Hematopoietic multipotent progenitor cell (in vitro differentiated cells): ENCODE results near the gene KRTAP12-4. TPM values are rescaled to one million over a fixed set of nuclear protein-coding genes. Genes with fewer than 3 reads are reported as not detected.
"Not testable (repeated sequence)": the region's sequence is repeated elsewhere in the genome, so short reads cannot be mapped to it uniquely, and the experiment has no call there.

Source experiments
- DNase-seq, 3 donors: peaks; one replicate each; pipeline ENCODE4 v3.0.0-alpha.2; 2011 to 2015; ENCODE audit warnings: low read depth in 2 of 3, low spot score in 2 of 3
- total RNA-seq: library from RNA; depleted of rRNA; stranded (reverse); fragments of >200 nt; gene quantifications from one replicate; pipeline ENCODE4 v1.2.3, GENCODE V29; 2012

The KRTAP12-4 gene
- total RNA-seq, 1 donor, result not detected

DNA sequence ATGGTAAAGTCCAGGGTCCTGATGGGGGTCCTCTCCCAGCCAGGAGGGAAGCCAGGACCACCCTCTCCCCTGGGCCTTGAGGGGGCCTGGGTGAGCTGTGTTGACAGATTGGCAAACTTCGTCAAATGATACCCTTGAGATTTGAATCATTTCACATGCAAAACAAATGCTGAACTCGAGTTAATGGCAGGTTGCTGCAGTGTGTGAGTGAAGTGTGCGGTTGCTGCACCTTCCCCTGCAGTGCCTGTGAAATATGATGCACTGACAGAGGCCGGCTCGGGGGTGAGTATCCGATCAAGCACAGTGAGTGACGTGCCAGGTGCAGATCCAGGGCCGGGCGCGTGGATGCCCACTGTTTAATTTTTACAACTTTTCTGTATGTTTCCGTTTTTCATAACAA, 33.2 kb upstream of the KRTAP12-4 start:
- no peak for DNase-seq

DNA sequence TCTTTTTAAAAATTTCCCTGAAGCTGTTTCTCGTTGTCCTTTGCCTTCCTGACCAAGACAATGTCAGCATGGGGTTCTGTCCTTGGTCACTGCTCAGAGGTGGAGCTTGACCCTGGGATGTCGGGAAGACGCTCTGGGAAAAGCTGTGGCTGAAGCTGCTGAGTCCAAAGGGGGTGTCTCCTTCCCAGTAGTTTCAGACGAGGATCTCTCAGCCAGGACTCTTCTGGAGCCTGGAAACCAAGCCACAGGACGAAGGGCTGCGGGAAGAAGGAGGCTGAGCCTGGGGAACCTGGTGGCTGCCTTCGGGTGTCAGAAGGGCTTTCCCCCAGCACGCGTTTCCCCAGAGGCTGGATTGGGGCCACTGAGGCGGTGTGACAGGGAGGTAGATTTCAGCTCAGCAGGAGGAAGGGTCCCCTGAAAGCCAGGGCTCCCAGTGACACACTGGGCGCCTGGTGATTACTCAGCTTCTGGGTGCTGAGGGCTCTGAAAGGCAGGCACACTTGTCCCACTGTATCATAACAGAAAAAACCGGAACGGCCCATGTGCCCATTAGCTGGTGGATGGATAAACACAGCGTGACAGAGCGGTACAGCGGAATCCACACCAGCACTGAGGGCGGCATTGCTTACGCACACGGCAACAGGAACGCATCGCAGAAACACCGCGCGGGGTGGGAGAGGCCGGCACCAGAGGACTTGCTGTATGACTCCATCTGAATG, 32.5 kb upstream of the KRTAP12-4 start:
- no peak for DNase-seq

DNA sequence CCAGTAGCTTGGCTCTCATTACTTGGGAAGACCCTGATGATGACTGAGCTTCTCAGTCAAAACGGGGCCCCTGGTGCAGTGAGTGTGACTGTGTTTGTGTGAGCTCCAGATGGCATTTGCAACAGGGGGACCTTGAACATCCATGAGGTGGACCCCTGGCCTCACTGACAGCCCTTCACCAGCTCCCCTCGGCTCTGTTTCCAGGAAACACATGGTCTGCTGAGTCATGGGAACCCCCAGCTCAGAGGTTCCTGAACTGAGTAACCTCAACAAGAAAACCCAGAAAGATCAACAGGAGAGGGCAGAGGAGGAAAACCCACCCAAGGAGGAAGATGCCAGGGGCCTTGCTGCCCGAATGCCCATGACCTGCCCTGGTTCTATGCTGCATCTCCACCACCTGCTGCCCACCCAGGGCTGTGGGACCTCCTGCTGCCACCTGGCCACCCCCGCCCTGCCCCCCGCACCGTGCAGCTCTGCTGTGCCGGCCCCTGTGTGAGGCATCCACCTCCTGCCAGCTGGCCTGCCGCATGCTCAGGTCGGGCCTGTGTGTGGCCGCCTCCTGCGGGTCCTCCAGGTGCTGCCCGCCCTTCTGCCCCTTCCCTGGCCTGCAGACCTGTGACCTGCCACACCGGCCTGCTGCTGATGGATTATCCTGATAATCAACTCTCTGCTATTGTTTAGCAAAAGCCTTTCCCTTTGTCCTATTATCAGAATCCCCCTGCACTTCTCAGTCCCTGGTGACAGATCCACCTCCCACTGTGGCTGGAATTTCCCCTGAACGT, 31.7 kb upstream of the KRTAP12-4 start:
- DNase-seq, result peak in 2 of 3 donors; percentile 78 to 84

DNA sequence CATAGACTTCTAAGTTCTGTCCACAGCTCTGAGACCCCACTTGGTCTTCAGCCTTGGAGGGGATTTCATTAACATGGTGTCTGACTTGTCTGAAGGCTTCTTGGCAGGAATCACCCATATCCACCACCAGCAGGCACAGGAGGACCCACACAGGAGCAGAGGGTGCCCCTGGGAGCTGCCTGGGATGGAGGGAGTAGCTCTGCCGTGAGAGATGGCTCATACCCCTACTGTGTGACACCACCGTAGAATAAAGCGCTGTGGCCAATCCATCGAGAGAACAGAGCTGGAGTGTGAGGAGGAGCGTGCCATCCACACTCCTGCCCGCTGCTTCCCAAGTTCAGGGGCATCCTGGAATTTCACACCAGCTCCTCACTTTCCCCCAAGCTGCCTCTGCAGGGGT, 30.6 kb upstream of the KRTAP12-4 start:
- not testable (repeated sequence) for DNase-seq

DNA sequence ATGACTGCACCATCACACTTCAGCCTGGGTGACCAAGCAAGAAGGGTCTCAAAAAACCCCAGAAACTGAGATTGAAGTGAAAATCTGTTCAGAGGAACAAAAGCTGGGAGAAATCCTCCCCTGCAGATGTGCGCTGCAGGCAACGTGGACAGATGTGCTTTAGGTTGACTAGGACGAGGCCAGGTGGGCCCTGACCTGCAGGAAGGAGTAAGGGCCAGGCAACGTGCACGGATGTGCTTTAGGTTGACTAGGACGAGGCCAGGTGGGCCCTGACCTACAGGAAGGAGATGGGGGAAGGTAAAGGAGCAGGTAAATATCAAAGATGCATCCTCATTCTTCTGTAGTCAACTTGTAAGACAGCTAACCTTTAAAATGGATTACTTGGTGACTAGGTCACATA, 30.0 kb upstream of the KRTAP12-4 start:
- DNase-seq, result no peak

DNA sequence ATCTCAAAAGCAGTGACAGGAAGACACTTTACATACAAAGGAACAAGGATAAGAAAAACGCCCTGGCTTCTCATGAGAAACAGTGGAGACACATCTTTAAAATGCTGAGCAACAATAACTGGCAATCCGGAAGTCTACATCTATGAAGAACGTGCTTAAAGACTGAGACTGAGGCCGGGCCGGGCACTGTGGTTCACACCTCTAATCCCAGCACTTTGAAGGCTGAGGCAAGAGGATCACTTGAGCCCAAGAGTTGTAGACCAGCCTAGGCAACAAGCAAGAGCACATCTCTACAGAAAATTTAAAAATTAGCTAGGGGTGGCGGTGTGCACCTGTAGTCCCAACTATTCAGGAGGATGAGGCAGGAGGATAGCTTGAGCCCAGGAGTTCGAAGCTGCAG, 29.6 kb upstream of the KRTAP12-4 start:
- no peak for DNase-seq

DNA sequence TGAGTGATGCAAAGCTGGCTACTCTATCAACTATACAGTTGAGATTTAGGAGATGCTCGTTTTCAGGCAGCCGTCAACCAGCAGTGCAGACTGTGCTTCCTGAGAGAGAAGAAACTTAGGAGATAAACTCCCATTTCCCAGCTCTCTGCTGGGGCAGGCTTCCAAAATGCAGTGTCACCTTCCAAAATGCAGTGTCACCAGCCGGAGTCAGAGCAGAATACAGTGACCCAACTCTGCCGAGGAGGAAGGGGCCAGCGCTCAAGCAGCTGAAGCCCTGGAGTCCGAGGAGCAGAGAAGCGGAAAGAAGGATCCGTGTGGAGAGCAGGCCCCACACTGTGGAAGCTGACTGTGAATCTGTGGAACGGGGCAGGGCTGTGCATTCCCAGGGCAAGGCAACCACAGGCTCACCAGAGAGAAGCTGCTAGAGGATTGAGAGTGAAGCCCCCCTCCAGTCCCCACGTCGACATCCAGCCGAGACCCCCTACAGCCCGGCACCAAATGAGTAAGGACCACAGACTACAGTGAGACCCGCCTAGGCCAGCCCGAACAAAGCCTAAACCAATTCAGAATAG, 28.2 kb upstream of the KRTAP12-4 start:
- no peak for DNase-seq

DNA sequence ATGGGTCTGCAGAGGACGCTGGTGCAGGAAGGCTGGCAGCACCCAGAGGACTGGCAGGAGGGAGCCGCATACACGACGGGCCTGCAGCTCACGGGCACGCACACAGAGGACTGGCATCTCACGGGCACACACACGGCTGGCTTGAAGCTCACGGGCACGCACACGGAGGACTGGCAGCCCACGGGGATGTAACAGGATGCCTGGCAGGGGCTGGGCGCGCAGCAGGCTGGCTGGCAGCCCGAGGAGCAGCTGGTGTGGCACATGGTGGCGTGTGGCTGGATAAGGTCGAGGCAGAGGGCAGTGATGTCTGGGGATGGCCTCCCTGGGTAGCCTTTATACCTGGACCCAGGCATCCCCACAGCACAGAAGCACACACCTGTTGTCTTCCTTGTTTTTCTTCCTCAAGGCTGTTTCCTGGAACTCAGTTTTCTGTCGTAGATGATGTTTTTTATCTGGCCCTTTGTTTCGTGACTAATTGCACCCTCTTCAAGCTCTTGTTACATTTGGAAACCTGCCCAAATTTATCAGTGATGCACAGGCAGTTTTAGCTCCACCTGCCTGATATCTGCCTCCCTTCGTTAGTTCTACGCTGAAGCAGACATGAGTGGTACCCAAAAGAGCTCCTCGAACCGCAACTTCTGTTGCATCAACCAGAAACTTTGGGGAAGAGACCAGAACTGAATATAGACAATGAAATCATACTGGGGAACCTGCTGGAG, 27.6 kb upstream of the KRTAP12-4 start, which contains the start of gene KRTAP12-1:
KRTAP12-1 (minus strand) TSS at position 303 of the 719 bp plus-strand sequence; CDS start at position 263, 40 bp downstream.
- DNase-seq, result no peak

DNA sequence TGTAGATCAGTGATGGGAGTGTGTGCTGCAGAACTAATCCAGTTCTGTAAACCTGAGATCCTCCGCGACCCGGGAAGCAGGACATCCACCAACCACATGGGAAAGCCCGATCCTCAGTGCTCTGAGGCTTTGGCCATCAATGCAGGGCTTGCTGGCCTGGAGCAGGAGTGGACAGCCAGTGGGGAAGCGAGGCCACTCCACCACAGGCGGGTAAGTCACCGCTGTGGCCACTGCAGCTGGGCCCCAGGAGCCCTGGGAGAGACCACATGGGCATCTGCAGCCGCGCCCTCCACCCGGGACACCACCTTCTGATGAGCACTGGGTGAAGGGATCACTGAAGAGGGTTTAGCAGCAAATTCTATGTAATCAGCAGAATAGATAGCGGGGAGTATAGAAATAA, 26.7 kb upstream of the KRTAP12-4 start:
- no peak for DNase-seq

DNA sequence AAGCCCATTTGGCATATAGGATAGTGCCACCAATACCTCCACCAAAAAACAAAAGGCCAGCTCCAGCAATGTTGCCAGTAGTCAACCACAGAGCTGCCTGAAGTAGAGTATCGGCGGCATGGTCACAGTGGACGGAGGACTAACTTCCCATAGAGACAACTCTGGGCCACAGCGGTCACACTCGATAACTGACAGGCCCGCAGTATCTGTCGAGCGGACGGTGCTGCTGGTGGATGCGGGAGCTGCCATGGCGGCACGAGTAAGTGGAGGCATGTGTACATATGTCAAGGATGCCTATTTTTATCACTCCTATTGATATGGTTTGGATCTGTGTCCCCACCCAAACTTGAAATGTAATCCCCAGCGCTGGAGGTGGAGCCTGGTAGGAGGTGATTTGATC, 23.4 kb upstream of the KRTAP12-4 start:
- no peak for DNase-seq

DNA sequence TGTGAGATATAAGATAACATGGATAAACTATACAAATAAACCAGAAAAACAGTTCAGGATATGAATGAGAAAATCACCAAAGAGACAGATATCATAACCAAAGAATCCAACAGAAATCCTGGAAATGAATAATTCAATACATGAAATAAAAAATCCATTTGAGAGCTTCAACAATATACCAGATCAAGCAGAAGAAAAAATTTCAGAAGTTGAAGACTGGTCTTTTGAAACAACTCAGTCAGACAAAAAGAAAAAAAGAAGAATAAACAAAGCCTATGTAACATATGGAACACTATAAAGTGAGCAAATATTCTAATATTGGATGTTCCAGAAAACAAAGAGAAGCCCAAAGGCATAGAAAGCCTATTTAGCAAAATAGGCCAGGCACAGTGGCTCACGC, 17.5 kb upstream of the KRTAP12-4 start:
- no peak for DNase-seq

DNA sequence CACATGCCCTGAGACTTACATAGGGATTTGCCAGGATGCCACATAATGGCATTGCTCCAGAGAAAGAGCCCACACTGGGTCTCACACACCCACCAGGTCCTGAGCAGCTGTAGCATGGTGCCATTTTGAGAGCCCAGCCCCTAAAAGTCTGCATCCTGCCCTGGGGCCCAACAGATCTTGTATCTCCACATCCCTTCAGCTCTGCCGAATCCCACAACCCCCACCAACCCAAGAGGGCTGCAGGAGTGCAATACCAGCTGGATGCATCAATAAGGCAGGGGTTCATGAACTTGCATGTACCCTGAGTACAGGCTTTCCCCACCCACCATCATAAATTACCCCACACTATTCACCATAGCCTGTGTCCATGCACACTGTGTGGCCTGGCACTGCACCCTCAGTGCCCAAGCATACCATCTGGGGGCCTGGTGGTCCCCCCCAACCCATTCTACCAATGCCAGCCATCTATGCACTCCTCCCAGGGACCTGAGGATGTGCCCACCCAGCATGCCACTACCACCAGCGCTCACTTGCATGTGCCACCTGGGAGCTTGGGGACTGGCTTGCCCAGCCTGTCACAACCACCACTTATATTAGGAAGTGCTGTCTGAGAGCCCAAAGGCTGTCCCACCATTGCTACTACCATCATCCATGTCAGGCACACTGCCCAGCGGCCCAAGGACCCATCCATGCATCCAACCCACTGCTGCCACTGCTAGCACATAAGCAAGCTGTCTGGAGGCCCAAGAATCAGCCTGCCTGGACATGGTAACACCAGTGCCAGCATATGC, 16.4 kb upstream of the KRTAP12-4 start:
- no peak for DNase-seq

DNA sequence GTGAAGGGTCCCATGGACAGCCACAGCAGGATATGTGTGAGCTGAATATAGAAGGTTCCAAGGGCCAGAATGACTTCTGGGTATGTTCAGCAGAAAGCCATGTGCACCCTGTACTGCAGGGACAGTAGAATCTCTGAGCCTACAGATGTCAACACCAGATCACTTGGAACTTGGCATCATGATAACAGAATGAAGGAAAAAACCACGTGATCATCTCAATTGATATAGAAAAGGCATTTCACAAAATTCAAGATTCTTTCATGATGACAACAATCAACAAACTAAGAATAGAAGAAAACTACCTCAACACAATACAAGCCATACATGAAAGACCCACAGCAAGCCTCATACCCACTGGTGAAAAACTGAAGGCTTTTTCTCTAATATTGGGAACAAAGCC, 13.2 kb upstream of the KRTAP12-4 start:
- DNase-seq, result no peak

DNA sequence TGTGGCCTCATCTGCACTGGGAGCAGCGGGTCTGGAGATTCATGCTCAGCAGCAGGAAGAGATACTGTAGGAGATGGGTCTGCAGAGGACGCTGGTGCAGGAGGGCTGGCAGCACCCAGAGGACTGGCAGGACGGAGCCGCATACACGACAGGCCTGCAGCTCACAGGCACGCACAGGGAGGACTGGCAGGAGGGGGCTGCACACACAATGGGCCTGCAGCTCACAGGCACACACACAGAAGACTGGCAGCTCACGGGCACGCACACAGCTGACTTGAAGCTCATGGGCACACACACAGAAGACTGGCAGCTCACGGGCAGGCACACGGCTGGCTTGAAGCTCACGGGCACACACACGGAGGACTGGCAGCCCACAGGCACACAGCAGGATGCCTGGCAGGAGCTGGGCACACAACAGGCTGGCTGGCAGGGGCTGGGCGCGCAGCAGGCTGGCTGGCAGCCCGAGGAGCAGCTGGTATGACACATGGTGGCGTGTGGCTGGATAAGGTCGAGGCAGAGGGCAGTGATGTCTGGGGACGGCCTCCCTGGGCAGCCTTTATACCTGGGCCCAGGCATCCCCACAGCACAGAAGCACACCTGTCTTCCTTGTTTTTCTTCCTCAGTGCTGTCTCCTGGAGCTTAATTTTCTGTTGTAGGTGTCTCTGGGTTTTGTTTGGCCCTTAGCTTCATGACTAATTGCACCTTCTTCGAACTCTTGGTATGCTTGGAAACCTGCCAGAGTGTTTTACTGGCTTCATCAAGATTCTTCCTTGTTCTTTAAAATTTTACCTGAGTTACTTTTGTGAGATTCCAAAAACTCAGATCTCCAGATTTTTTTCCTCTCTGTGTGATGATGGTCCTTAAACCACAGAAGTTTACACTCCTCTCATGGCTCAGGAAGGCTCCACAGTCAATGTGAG, 12.2 kb upstream of the KRTAP12-4 start, which contains the start of gene KRTAP12-2:
KRTAP12-2 (minus strand) TSS at position 527 of the 920 bp plus-strand sequence; CDS start at position 486, 41 bp downstream.
- DNase-seq, result no peak

DNA sequence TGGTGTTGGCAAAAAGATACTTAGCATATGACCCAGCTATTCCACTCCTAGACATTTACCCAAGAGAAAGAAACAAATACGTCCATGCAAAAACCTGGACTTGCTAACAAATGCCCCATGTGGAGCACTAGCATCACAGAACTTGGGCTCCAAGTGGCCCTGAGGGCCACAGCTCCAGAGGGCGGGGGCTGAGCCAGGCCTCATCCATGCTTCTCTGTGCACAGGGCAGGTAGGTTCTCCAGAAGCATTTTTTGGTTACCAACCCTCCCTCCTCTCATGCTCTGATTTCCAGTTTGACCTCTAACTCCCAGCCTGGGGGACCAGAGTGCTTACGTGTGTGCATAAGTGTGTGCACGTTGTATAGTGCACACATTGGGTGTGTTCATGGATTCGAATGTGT, 10.2 kb upstream of the KRTAP12-4 start:
- DNase-seq, result no peak

DNA sequence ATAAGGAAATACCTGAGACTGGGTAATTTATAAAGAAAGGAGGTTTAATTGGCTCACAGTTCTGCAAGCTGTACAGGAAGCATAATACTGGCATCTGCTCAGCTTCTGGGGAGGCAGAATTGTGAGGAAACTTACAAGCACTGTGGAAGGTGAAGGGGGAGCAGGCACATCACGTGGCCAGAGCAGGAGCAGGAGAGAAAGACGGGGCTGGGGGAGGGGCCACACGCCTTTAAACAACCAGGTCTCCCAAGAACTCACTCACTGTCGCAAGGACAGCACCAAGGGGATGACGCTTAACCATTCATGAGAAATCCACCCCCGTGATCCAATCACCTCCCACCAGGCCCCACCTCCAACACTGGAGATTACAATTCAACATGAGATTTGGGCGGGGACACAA, 7.1 kb upstream of the KRTAP12-4 start:
- not testable (repeated sequence) for DNase-seq

DNA sequence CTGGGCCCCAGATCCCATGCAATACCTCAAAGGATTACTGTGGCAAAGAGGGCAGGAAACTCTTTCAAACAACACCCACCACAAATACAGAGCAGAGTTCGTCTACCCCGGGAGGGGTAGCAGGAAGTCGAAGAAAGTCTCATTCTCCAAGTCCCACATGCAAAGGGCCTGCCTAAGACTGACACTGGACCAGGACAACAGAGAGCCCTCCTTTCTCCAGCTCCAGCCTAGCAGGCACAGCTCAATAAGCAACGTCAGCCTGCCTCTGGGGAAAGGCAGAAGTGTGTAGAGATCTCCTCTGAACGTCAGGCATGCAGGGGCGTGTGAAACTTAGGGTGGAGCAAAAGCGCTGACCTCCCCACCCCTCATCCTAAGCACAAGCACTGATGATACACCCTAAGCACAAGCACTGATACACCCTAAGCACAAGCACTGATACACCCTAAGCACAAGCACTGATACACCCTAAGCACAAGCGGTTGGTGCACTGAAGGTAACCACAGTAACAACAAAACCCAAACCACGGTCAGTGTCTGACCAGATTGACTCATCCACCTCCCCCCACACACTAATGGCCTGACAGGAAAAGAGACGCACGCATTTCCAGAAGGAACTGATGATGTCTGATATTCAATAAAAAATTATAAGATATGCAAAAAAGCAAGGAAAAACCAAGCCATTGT, 4.6 kb upstream of the KRTAP12-4 start:
- DNase-seq, result no peak

DNA sequence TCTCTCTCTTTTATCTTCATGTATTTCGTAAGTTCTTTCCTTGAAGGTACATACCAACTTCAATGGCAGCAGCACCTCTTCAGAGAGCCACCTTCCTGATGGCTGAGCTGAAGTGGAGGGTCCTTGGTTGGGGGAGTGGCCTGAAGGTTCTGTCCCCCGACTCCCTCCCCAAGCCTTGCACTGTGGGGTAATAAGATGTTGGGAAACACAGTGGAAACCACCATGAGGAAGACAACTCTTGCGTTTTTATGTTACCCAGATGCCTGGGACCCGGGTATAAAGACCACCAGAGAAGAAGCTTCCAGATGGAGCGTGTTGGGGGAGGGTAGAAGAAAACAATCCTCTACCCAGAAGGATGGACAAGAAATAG, 4.1 kb upstream of the KRTAP12-4 start:
- DNase-seq, result no peak
